NCI-H345 treated with DMSO at 0.1 percent for 48 hours (cell line): Measurements from ENCODE around the gene PTPN6.

Source experiments
- DNase-seq: peaks from one replicate; lab custom pipeline; 2025; ENCODE audit not compliant: unreplicated experiment; lab: John Stamatoyannopoulos, UW

PTPN6 gene

GRCh38 chr12:6921996-6922946 is 28.9 kb upstream of the PTPN6 start:
- DNase-seq = no peak

- no peak for DNase-seq
These were observed 28.0 kb upstream of the PTPN6 start for GRCh38 chr12:6923003-6923732.

- no peak for DNase-seq
These were observed 27.3 kb upstream of the PTPN6 start for GRCh38 chr12:6923851-6924250.

DNA sequence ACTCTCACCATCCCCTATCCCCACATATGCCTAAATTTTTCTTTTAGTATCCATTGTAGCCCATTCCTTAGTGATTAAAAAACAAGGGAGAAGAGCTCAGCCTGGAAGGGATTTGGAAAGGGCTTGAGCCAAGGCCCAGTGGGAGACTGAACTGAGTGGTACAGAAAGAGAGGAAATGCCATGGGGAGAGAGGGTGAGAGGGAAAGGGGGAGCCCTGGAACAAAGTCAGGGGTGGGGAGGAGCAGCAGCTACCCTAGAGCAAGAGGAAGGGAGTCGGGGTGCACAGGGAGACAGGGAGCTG is 26.0 kb upstream of the PTPN6 start:
- no peak for DNase-seq

DNA sequence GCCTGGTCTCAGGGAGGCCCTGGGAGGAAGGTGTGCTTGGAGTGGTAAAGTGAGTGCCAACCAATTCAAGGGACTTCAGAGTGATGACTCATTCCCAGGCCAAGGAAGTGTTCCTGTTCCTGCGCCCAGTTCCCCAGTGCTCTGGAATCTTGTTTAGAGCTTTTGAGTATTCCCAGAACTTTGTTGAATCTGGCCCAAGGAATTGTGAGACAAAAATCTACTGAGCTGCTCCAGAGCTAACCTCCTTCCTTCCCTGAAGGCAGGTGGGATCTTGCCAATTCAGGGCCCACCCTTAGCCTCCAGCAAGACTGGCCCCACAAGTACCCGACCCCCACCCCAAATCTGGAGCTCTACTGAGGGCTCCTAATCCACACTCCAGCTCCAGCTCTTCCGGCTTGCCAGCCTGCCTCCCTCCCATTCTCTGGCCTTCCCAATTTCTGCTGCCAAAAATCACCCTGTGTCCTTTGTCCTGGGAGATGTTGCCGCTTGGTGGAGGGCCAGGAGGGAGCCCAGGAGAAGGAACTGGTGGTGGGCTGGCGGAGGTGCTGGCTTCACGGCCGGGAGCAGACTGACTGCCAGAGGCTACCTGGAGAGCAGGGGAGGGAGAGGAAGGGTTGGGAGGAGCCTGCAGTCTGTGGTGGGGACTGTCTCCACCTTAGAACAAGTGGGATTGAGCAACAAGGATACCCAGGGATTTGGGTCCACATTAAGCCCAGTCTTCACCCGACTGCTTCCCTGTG is 25.4 kb upstream of the PTPN6 start:
- no peak for DNase-seq

GRCh38 chr12:6927379-6928021 is 23.7 kb upstream of the PTPN6 start, which contains the start of gene ATN1:
Gene ATN1, plus strand, starts transcription at chr12:6927959. Its CDS starts 6,043 bp downstream, at chr12:6934002.
- no peak for DNase-seq

DNA sequence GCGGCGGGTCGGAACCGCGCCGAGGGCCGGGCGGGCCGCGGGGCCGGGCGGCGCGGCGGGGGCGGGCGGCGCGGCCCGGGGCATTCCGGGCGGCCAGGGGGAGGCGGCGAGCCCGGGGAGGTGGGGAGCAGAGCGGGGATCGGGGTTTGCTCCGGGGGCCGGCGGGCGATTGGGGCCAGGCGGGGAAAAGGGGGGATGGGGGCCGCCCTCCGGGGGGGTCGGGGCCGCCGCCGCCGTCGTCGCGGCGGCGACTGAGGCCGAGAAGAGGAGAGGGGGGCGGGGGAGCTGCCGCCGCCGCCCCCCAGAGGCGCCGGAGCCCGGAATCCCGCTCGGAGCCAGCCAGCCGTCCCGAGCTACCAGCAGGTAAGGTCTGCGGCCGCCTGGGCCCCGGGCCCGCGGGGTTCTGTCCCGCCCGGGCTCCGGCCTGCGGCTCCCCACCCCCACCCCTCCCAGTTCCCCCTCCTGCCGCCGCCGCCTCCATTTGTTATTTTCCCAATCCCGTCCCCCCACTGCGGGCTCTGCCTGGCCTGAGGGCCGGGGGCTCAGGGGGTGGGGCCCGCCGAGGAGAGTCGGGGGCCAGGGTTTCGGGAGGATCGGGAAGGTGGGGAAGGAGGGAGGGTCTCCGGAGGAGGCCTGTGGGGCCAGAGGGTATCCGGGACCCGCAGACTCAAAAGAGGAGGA is 23.0 kb upstream of the PTPN6 start:
- DNase-seq = no peak

DNA sequence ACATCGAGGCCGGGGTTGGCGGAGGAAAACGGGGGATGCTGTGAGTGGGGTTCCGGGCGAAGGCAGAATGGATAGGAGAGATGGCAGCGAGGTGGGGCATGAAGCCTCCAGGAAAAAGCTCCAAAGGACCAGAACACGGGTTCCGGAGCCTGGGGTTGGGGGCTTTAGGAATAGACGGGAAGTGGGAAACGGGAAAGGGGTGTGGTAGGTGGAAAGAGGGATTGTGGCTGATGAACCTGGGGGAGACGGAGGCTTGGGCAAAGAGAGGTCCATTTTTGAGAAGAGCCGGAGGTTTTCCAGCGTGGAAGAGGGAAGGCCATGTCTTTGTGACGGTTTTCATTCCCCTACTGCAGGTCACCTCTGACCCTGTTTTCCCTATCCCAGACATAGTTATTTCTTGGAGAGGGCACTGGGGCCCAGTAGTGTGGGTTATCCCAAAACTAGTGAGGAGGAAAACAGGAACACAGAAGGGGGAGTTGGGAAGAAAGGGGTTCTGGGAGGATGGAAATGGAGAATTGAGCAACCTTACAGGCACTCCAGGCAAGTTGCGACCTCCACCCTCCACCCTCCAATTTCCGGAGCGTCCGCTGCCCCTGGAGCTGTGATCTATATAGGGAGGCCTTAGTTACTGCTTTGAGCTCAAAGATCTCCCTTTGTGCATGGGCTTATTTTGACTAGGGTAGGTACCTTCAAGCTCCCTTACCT is 22.3 kb upstream of the PTPN6 start:
- DNase-seq = no peak

GRCh38 chr12:6929466-6930452 is 21.4 kb upstream of the PTPN6 start:
- no peak for DNase-seq

DNA sequence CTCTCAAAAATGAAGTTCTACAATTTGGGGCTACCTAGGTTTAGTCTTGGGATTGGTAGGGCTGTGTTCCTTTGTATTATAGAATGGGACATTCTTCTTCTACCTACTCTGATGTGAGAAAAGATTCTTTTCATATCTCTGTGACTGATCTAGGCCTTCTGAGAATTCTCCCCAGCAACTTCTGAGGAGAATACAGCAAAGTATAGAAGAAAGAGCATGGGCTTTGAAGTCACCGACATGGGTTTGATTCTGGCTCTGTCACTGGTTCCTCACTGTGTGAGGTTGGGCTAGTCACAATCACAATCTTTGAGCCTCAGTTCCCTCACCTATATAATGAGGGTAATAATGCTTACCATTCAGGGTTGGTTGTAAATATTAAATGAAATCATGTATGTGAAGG is 18.4 kb upstream of the PTPN6 start:
- no peak for DNase-seq

DNA sequence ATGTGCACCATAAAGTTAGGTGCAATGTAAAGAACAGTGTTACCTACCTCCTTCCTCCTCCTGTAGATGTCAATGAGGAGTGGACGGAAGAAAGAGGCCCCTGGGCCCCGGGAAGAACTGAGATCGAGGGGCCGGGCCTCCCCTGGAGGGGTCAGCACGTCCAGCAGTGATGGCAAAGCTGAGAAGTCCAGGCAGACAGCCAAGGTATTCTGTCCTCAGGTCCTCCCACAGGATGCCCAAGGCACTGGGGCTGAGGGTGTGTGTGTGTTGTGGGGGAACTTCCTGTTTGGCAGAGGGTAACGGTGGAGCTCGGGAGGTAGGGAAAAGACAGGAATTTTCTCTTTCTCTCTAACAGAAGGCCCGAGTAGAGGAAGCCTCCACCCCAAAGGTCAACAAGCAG is 17.0 kb upstream of the PTPN6 start:
- DNase-seq = no peak

DNA sequence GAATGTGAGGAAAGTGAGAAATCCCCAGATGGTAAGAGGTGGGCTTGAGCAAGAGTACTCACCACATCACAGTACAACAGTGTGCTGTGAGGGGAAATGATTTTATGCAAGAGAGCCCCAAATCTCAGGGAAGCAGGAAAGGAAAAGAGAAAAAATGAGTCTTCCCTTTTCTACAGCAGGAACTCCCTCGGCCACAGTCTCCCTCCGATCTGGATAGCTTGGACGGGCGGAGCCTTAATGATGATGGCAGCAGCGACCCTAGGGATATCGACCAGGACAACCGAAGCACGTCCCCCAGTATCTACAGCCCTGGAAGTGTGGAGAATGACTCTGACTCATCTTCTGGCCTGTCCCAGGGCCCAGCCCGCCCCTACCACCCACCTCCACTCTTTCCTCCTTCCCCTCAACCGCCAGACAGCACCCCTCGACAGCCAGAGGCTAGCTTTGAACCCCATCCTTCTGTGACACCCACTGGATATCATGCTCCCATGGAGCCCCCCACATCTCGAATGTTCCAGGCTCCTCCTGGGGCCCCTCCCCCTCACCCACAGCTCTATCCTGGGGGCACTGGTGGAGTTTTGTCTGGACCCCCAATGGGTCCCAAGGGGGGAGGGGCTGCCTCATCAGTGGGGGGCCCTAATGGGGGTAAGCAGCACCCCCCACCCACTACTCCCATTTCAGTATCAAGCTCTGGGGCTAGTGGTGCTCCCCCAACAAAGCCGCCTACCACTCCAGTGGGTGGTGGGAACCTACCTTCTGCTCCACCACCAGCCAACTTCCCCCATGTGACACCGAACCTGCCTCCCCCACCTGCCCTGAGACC is 15.6 kb upstream of the PTPN6 start:
- no peak for DNase-seq

DNA sequence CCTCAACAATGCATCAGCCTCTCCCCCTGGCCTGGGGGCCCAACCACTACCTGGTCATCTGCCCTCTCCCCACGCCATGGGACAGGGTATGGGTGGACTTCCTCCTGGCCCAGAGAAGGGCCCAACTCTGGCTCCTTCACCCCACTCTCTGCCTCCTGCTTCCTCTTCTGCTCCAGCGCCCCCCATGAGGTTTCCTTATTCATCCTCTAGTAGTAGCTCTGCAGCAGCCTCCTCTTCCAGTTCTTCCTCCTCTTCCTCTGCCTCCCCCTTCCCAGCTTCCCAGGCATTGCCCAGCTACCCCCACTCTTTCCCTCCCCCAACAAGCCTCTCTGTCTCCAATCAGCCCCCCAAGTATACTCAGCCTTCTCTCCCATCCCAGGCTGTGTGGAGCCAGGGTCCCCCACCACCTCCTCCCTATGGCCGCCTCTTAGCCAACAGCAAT is 14.9 kb upstream of the PTPN6 start:
- DNase-seq = no peak

- DNase-seq = no peak
These were observed 14.3 kb upstream of the PTPN6 start for GRCh38 chr12:6936636-6937480.

GRCh38 chr12:6937481-6938352 is 13.4 kb upstream of the PTPN6 start:
- peak; percentile 91 for DNase-seq
